Measurements from ENCODE around the gene EXOC1. TPM values are rescaled to one million over a fixed set of nuclear protein-coding genes. Genes with fewer than 3 reads are reported as not detected.

Gene EXOC1
- total RNA-seq, 2 experiments from 2014 or later, result 23.7 to 33.5 TPM

DNA sequence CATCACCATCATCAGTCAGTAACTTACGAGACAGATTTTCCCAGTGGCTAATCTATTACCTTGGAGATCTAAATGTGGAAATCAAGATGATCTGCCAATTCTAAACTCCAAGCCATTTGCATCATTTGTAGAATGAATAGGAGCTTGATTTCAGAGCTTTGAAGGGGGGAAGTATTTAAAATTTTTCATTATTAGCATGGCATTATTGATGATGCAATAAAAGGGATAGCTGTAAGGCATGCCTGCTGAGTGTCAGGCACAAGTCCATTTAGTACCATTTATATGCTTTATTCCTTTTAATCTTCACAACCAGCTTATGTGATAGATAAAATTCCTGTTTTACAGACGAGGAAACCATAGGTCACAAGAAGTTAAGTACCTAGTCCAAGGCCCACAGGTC, 28.6 kb upstream of the EXOC1 start:
- Histone ChIP-seq H3K9me2 (ENCODE audit: insufficient read depth, low read length) (no peaks in the 10 kb centered on the region), H3K4me1 (ENCODE audit: insufficient read depth, low read length, poor library complexity, severe bottlenecking) (no peaks in the 10 kb centered on the region), H3K79me2 (ENCODE audit: insufficient read depth, low read depth, low read length) (no peaks in the 10 kb centered on the region), H3K4me2 (ENCODE audit: low read length) (no peak overlapping the region), H2AFZ (ENCODE audit: low read length) (no peak overlapping the region), H3K27ac (ENCODE audit: low read depth, low read length, poor library complexity, severe bottlenecking) (no peak overlapping the region), H3K4me3 (ENCODE audit: low read depth, low read length, poor library complexity, severe bottlenecking) (no peak overlapping the region), H3K9me3 (ENCODE audit: low read length) (no peaks in the 10 kb centered on the region), H4K20me1 (ENCODE audit: insufficient read depth, low read length) (no peaks in the 10 kb centered on the region), H3K36me3 (ENCODE audit: insufficient read depth, low read length) (no peaks in the 10 kb centered on the region)
- BruUV-seq (replicated peaks), result no TSS peak
- ChIA-PET POLR2A (interaction anchor here (0.6 kb wide), 2 partner anchors 70 to 348 kb away, joined by 3 read pairs; no protein-coding TSS in a partner anchor), CTCF (ENCODE audit: unreplicated experiment) (no interaction called here)
- TF ChIP-seq EZH2phosphoT487 (IDR thresholded peaks at IDR 0.05; ENCODE audit: borderline replicate concordance, low read depth, low read length) (no peak), CTCF (conservative IDR thresholded peaks at IDR 0.05; ENCODE audit: low read length) (no peak)
- DNase-seq (ENCODE audit: low spot score), result no peak
- intact Hi-C loops (cut with micrococcal nuclease; ENCODE audit: unreplicated experiment), result no loop called here

DNA sequence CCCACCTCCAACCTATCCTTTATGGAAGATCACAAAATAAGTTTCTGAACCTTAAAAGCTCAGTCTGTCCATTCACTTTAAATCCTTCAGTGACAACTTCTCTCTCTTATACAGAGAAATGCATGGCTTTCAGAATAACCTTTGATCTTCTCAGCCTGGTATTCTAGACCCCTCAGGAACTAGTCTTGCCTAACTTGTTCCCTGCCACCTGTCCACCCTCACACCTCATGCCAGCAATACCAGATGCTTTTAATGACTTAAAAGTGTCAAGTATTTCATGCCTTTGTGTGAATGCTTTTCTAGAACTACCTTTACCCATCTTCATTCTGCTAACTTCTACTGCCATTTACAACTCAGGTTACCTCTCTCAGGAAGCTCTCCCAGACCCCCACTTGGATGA, 26.5 kb upstream of the EXOC1 start:
- H4K20me1 ChIP-seq (ENCODE audit: insufficient read depth, low read length), result no peaks in the 10 kb centered on the region
- no TSS peak for BruUV-seq (replicated peaks)
- POLR2A ChIA-PET, result no interaction called here
- no peaks in the 10 kb centered on the region for H3K4me1 ChIP-seq (ENCODE audit: insufficient read depth, low read length, poor library complexity, severe bottlenecking)
- no peak overlapping the region for H3K27ac ChIP-seq (ENCODE audit: low read depth, low read length, poor library complexity, severe bottlenecking)
- H3K79me2 ChIP-seq (ENCODE audit: insufficient read depth, low read depth, low read length), result no peaks in the 10 kb centered on the region
- intact Hi-C loops (cut with micrococcal nuclease; ENCODE audit: unreplicated experiment), result no loop called here
- no peak overlapping the region for H3K4me2 ChIP-seq (ENCODE audit: low read length)
- H3K9me3 ChIP-seq (ENCODE audit: low read length), result no peaks in the 10 kb centered on the region
- no peaks in the 10 kb centered on the region for H3K36me3 ChIP-seq (ENCODE audit: insufficient read depth, low read length)
- TF ChIP-seq CTCF (conservative IDR thresholded peaks at IDR 0.05; ENCODE audit: low read length) (no peak), EZH2phosphoT487 (IDR thresholded peaks at IDR 0.05; ENCODE audit: borderline replicate concordance, low read depth, low read length) (no peak)
- H3K4me3 ChIP-seq (ENCODE audit: low read depth, low read length, poor library complexity, severe bottlenecking), result no peak overlapping the region
- H2AFZ ChIP-seq (ENCODE audit: low read length), result no peak overlapping the region
- no peak for DNase-seq (ENCODE audit: low spot score)
- CTCF ChIA-PET (ENCODE audit: unreplicated experiment), result no interaction called here
- H3K9me2 ChIP-seq (ENCODE audit: insufficient read depth, low read length), result no peaks in the 10 kb centered on the region

DNA sequence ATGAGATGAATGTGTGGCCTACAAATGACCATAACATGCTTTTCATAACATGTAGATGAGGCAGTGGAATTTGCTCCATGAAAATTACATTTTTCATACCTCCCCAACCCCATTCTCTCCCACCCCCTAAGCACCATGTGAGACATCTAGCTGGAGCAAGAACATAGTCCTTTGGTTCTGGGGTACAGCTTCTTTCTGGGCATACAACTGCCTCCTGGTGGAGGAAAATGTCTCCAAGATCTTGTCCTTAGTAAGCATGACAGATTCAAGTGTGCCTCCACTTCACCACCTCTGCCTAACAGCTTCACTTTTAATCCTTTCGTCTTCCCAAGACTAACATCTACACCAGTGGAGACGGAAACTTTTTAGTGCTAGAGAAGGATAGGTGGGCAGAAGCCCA, 25.9 kb upstream of the EXOC1 start:
- no peaks in the 10 kb centered on the region for H3K9me2 ChIP-seq (ENCODE audit: insufficient read depth, low read length)
- no peaks in the 10 kb centered on the region for H3K79me2 ChIP-seq (ENCODE audit: insufficient read depth, low read depth, low read length)
- no peaks in the 10 kb centered on the region for H3K4me1 ChIP-seq (ENCODE audit: insufficient read depth, low read length, poor library complexity, severe bottlenecking)
- no peak overlapping the region for H3K27ac ChIP-seq (ENCODE audit: low read depth, low read length, poor library complexity, severe bottlenecking)
- ChIA-PET CTCF (ENCODE audit: unreplicated experiment) (no interaction called here), POLR2A (interaction anchor here (0.7 kb wide), 1 partner anchor 9 kb away, joined by 3 read pairs; no protein-coding TSS in a partner anchor)
- no peaks in the 10 kb centered on the region for H3K9me3 ChIP-seq (ENCODE audit: low read length)
- no peak for TF ChIP-seq EZH2phosphoT487 (IDR thresholded peaks at IDR 0.05; ENCODE audit: borderline replicate concordance, low read depth, low read length)
- TF ChIP-seq CTCF (conservative IDR thresholded peaks at IDR 0.05; ENCODE audit: low read length), result no peak
- H3K4me3 ChIP-seq (ENCODE audit: low read depth, low read length, poor library complexity, severe bottlenecking), result no peak overlapping the region
- H4K20me1 ChIP-seq (ENCODE audit: insufficient read depth, low read length), result no peaks in the 10 kb centered on the region
- H3K36me3 ChIP-seq (ENCODE audit: insufficient read depth, low read length), result no peaks in the 10 kb centered on the region
- H2AFZ ChIP-seq (ENCODE audit: low read length), result no peak overlapping the region
- intact Hi-C loops (cut with micrococcal nuclease; ENCODE audit: unreplicated experiment), result no loop called here
- no peak for DNase-seq (ENCODE audit: low spot score)
- no TSS peak for BruUV-seq (replicated peaks)
- H3K4me2 ChIP-seq (ENCODE audit: low read length), result no peak overlapping the region
